Stimulated activated naive CD8-positive, alpha-beta T cell treated with anti-CD3 and anti-CD28 coated beads, Interleukin-15, amount 100 ng/mL, for 72 hours (primary cell): ENCODE results near the gene UGT1A3.

ENCODE experiments used
- ATAC-seq: fragments of 150-1000 bp; cut with Tn5 transposase; 2 replicates; pipeline ENCODE4 v1.10.0; 2021; ENCODE audit warnings: mild to moderate bottlenecking, moderate library complexity
- DNase-seq, 2 donors: peaks; one replicate each; pipeline ENCODE4 v3.0.0; 2021 to 2022
- H3K27ac Mint-ChIP-seq, 2 donors: one replicate each; pipeline ENCODE4 v1.8.0; 2022; ENCODE audit warnings: mild to moderate bottlenecking in 2 of 2, mixed read lengths in 2 of 2, moderate library complexity in 2 of 2
- H3K27me3 Mint-ChIP-seq: one replicate; pipeline ENCODE4 v1.8.0; 2022; ENCODE audit warnings: mixed read lengths
- H3K4me1 Mint-ChIP-seq: one replicate; pipeline ENCODE4 v1.8.0; 2022; ENCODE audit warnings: mild to moderate bottlenecking, mixed read lengths
- H3K4me3 Mint-ChIP-seq, 2 donors: one replicate each; pipeline ENCODE4 v1.8.0; 2022; ENCODE audit warnings: mild to moderate bottlenecking in 2 of 2, mixed read lengths in 2 of 2, moderate library complexity in 1 of 2
- H3K9me3 Mint-ChIP-seq, 2 donors: one replicate each; pipeline ENCODE4 v1.8.0; 2022; ENCODE audit warnings: mixed read lengths in 2 of 2

Gene UGT1A3

GRCh38 chr2:233807966-233808935 is 79.4 kb downstream of the UGT1A3 start:
- H3K9me3 Mint-ChIP-seq, result no peaks in the 10 kb centered on the region
- no peaks in the 10 kb centered on the region for H3K4me1 Mint-ChIP-seq
- no peak overlapping the region for H3K4me3 Mint-ChIP-seq
- ATAC-seq (no peak), DNase-seq (no peak)
- no peak overlapping the region for H3K27ac Mint-ChIP-seq
- peaks cover 27% of the 10 kb centered on the region for H3K27me3 Mint-ChIP-seq

GRCh38 chr2:233810385-233810784 is 81.5 kb downstream of the UGT1A3 start:
- H3K4me3 Mint-ChIP-seq, result no peak overlapping the region
- H3K4me1 Mint-ChIP-seq, result no peaks in the 10 kb centered on the region
- ATAC-seq (no peak), DNase-seq (no peak)
- no peaks in the 10 kb centered on the region for H3K9me3 Mint-ChIP-seq
- peaks cover 8% of the 10 kb centered on the region for H3K27me3 Mint-ChIP-seq
- no peak overlapping the region for H3K27ac Mint-ChIP-seq

GRCh38 chr2:233811087-233811486 is 82.2 kb downstream of the UGT1A3 start:
- H3K4me1 Mint-ChIP-seq, result no peaks in the 10 kb centered on the region
- no peak overlapping the region for H3K4me3 Mint-ChIP-seq
- DNase-seq, result no peak
- no peak overlapping the region for H3K27ac Mint-ChIP-seq
- peaks cover 15% of the 10 kb centered on the region for H3K27me3 Mint-ChIP-seq
- no peaks in the 10 kb centered on the region for H3K9me3 Mint-ChIP-seq
- ATAC-seq, result no peak

DNA sequence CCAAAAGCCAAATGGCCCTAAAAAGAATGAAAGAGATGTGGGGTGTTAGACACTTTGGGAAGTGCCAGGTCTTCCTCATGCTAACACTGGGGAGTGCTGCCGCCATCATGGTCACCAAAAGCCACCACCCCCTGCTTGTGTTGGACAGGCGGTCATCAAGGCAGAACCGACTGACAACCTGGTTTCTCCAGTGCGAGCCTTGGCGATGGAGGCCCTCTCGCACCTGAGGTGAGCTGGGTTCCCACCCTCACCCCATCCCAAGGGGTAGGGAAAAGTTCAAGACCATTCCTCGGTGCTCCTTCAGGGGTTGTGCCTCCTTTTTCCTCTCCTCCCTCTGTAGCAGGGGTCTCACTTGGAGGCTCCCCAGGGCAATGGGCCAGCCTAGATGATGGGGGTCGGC is 82.9 kb downstream of the UGT1A3 start:
- Mint-ChIP-seq H3K27me3 (peaks cover 22% of the 10 kb centered on the region), H3K9me3 (no peaks in the 10 kb centered on the region), H3K27ac (no peak overlapping the region), H3K4me3 (no peak overlapping the region), H3K4me1 (no peaks in the 10 kb centered on the region)
- ATAC-seq (no peak), DNase-seq (no peak)

GRCh38 chr2:233813236-233814055 is 84.6 kb downstream of the UGT1A3 start:
- H3K27me3 Mint-ChIP-seq, result peaks cover 29% of the 10 kb centered on the region
- no peak overlapping the region for H3K27ac Mint-ChIP-seq
- DNase-seq, result no peak
- peaks cover 6% of the 10 kb centered on the region for H3K4me1 Mint-ChIP-seq
- H3K9me3 Mint-ChIP-seq, result no peaks in the 10 kb centered on the region
- H3K4me3 Mint-ChIP-seq, result no peak overlapping the region
- no peak for ATAC-seq

GRCh38 chr2:233814056-233814835 is 85.4 kb downstream of the UGT1A3 start:
- Mint-ChIP-seq H3K4me3 (no peak overlapping the region), H3K27ac (no peak overlapping the region), H3K27me3 (peaks cover 29% of the 10 kb centered on the region), H3K9me3 (no peaks in the 10 kb centered on the region), H3K4me1 (peaks cover 6% of the 10 kb centered on the region)
- ATAC-seq (no peak), DNase-seq (no peak)

DNA sequence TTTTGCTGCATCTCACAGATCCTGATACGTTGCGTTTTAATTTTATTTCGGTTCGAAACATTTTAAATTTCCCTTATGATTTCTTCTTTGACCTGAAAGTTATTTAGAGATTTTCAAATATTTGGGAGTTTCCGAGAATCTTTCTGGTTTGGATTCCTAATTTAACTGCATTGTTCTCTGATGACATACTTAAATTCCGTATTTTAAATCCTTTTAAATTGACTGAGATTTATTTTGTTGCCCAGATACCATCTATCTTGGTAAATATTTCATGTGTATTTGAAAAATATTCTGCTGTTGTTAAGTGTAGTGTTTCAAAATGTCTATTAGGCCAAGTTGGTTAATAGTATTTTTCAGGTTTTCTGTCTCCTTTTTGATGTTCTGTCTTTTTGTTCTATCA is 87.0 kb downstream of the UGT1A3 start:
- H3K27ac Mint-ChIP-seq, result no peak overlapping the region
- no peak overlapping the region for H3K4me3 Mint-ChIP-seq
- DNase-seq, result no peak
- H3K27me3 Mint-ChIP-seq, result peaks cover 29% of the 10 kb centered on the region
- peaks cover 6% of the 10 kb centered on the region for H3K4me1 Mint-ChIP-seq
- no peak for ATAC-seq
- no peaks in the 10 kb centered on the region for H3K9me3 Mint-ChIP-seq

DNA sequence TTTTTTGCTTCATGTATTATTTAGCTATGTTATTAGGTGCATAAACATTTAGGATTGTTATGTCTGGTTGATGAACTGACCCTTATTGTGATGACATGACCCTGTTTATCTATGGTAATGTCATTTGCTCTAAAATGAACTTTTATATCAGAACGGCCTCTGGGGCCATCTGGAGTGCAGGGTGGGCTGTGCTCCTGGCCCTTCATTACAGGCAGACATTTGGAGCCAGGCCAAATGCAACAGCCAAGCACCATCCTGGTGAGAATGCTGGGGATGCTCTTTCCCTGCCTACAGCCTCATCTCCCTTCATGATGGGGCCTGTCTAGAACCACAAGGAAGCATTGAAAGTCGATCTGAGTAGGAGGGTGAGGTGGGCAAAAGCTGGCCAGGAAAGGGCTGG is 87.5 kb downstream of the UGT1A3 start:
- peaks cover 29% of the 10 kb centered on the region for H3K27me3 Mint-ChIP-seq
- H3K4me1 Mint-ChIP-seq, result peaks cover 6% of the 10 kb centered on the region
- peak overlapping the region in 1 of 2 donors; percentile 28 for H3K27ac Mint-ChIP-seq
- ATAC-seq (no peak), DNase-seq (no peak)
- no peak overlapping the region for H3K4me3 Mint-ChIP-seq
- no peaks in the 10 kb centered on the region for H3K9me3 Mint-ChIP-seq

GRCh38 chr2:233816771-233817170 is 87.9 kb downstream of the UGT1A3 start:
- Mint-ChIP-seq H3K9me3 (no peaks in the 10 kb centered on the region), H3K27ac (no peak overlapping the region), H3K4me1 (peaks cover 6% of the 10 kb centered on the region), H3K27me3 (peaks cover 27% of the 10 kb centered on the region), H3K4me3 (no peak overlapping the region)
- no peak for ATAC-seq
- DNase-seq, result no peak

- DNase-seq (no peak), ATAC-seq (no peak)
- Mint-ChIP-seq H3K9me3 (no peaks in the 10 kb centered on the region), H3K4me1 (peaks cover 6% of the 10 kb centered on the region), H3K27me3 (peaks cover 23% of the 10 kb centered on the region), H3K27ac (no peak overlapping the region), H3K4me3 (no peak overlapping the region)
Observed at GRCh38 chr2:233817361-233817911, 88.6 kb downstream of the UGT1A3 start.

GRCh38 chr2:233817995-233818638 is 89.3 kb downstream of the UGT1A3 start:
- peak overlapping the region in 1 of 2 donors; percentile 91 for H3K27ac Mint-ChIP-seq
- no peaks in the 10 kb centered on the region for H3K9me3 Mint-ChIP-seq
- ATAC-seq, result no peak
- H3K27me3 Mint-ChIP-seq, result peaks cover 23% of the 10 kb centered on the region
- no peak overlapping the region for H3K4me3 Mint-ChIP-seq
- H3K4me1 Mint-ChIP-seq, result peaks cover 6% of the 10 kb centered on the region
- DNase-seq, result no peak

DNA sequence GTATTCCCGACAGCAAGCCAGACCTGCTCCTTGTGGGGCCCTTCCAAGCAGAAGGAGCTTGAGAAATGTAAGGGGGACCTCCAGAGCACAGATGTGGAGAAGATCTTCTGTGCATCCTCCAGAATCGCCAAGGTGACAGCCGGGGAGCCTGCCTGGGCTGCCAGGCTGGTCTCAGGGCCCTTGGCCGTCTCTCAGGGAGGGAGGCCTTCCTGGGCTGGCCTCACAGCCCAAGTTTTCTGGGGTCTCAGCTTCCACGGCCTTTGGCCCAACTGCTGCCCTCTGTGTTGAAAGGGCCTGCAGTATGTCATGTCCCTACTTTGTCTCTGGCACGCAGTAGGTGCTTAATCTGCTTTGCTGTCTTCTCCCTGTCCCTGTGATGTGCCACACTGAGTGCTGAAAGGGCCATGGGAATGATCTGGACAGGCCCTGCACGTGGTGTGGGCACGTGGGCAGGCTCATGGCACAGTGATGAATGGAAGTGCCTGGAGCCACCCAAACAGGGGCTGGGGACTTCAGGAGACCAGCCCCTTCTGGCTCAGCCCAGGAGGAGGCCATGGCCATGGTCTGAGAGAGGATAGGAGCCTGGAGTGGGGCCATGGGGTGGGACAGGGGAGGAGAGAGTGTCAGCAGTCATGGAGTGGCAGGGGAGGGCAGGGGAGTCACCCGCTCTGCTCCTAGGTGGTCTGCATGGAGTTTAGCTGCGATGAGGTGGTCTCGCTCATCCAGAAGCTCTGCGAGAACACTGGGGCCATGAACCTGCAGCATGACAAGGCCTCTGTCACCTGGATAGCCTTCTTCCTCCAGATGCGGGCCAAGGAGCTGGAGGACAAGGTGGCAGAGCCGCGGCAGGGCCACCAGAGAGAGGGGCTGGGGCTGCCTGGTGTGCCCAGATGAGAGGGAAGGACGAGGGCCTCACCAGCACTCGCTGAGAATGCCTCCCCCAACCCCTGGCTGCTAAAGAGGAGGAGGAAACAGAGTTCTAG is 90.1 kb downstream of the UGT1A3 start:
- Mint-ChIP-seq H3K9me3 (no peaks in the 10 kb centered on the region), H3K27ac (no peak overlapping the region), H3K27me3 (peaks cover 23% of the 10 kb centered on the region), H3K4me1 (peaks cover 6% of the 10 kb centered on the region), H3K4me3 (no peak overlapping the region)
- ATAC-seq (no peak), DNase-seq (no peak)

GRCh38 chr2:233819884-233820773 is 91.3 kb downstream of the UGT1A3 start:
- H3K27ac Mint-ChIP-seq, result no peak overlapping the region
- H3K4me1 Mint-ChIP-seq, result peaks cover 6% of the 10 kb centered on the region
- ATAC-seq (no peak), DNase-seq (no peak)
- H3K9me3 Mint-ChIP-seq, result no peaks in the 10 kb centered on the region
- H3K4me3 Mint-ChIP-seq, result no peak overlapping the region
- H3K27me3 Mint-ChIP-seq, result peaks cover 23% of the 10 kb centered on the region
